HT1080 (cell line): Measurements from ENCODE around the gene LUZP1. TPM values are rescaled to one million over a fixed set of nuclear protein-coding genes. Genes with fewer than 3 reads are reported as not detected.

ENCODE experiments used
- DNase-seq: peaks from one replicate; pipeline ENCODE4 v3.0.0-alpha.2; 2015; ENCODE audit warnings: low read depth
- total RNA-seq: library from RNA; depleted of rRNA; stranded (reverse); fragments of >200 nt; shearing (Covaris generic); gene quantifications from 2 replicates; pipeline ENCODE4 v1.2.3, GENCODE V29; 2014

Gene LUZP1
- total RNA-seq, 1 experiment from 2014 or later, result 30.3 TPM

DNA sequence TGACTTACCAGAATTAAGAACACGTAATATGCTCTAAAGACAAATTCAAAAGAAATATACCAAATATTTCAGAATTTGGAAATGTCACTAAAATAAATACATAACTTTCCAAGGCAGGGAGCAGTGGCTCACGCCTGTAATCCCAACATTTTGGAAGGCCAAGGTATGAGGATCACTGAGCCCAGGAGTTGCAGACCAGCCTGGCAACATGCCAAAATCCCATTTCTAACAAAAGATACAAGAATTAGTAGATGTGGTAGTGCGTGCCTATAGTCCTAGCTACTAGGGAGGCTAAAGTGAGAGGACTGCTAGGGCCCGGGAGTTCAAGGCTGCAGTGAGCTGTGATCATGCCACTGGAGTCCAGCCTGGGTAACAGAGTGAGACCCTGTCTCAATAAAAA, 11.7 kb downstream of the LUZP1 start:
- no peak for DNase-seq

DNA sequence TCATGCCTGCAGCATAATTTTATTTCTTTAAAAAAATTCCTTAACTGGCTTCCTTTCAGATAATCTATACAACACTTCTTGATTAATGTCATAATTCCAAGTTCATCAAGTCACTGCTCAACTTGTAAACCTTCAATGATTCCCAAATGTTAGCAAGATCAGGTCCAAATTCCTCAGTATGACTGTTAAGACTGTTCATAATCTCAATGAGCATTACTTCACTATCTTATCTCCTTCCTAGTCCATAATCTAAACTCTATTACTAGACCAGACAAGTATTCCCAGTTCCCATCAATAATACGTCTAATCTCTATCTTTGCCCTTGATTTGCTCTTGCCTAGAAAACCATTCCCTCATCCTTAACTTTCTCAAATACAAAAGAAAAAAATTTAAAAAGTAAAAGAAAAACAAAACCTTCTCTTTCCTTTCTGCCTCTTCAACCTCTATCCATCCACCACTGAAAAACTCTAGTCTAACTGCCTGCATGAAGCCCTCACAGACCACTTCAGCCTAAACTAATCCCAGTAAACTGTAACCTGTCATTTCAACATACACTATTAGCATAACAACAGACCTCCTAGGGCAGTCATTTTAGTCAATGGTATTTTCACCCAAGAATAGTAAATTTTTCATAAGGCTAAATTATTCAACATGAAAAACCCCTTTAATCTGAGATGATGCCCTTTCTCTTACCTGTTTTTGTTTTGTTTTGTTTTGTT, 15.5 kb downstream of the LUZP1 start:
- DNase-seq, result no peak

DNA sequence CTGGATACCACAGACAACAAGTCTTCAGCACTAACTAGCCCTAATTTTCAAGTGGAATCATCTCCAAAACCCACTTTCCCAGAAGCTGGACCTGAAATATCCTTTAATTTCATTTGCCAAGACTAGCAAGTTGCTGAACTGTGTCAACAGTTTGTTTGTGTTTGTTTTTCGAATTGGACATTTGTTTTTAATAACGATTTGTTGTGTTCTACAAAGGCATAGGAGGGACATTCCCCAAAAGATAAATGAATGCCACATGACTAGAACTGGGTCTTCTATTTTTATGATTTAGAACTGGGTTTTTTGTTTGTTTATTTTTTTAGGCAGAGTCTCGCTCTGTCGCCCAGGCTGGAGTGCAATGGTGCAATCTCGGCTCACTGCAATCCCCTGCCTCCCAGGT, 17.9 kb downstream of the LUZP1 start:
- DNase-seq, result no peak

DNA sequence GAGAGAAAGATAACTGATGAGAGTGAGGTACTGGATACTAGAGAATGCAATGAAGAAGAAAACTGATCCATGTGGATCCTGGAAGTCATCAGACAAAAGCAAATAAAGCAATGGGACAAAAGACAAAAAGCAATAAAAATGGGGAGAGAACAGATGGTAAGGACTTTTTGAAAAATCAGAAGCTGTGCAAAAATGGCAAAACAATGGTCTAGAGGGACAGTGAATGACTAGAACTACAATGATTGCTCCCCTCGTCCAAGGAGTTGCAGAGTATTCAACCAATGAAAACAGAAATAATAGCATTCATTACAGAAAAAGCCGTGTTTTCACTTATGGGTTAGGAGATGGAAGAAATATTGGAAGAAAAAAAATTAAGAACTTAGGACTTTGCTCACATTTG, 18.5 kb downstream of the LUZP1 start:
- DNase-seq, result no peak

DNA sequence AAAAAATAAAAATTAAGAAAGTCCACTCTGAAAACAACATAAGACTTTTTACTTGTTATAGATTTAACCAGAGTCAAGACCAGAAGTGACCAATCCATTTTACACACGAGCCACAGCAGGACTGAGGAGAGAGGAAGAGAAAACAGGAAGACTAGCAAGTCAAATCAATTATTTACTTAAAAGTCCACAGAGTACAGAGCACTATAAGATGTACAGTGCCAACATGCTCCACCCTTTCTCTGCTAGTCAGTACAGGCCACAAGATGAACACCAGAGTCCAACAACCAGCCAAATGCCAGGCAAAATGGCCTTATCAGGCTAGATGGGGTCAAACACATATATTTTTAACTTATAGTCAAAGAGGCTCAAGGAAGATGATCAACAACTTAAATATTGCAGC, 19.5 kb downstream of the LUZP1 start:
- no peak for DNase-seq

DNA sequence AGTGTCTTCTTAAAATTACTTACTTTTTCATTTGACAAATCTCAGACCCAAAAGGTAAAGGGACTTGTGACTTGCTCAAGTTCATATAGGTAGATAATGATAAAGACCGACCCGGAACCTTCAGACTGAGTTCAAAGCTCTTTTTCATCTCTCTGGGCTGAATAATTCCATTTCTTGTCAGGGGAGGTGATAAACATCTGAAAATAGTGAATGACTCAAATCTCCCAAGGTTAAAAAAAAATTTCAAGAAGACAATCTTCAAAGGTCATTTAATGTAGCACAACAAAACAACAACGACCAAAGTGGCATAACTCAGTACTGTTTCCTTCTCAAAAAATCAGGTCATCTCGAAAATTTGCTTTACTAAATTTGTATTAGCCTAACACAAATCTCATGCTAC, 20.6 kb downstream of the LUZP1 start:
- no peak for DNase-seq

DNA sequence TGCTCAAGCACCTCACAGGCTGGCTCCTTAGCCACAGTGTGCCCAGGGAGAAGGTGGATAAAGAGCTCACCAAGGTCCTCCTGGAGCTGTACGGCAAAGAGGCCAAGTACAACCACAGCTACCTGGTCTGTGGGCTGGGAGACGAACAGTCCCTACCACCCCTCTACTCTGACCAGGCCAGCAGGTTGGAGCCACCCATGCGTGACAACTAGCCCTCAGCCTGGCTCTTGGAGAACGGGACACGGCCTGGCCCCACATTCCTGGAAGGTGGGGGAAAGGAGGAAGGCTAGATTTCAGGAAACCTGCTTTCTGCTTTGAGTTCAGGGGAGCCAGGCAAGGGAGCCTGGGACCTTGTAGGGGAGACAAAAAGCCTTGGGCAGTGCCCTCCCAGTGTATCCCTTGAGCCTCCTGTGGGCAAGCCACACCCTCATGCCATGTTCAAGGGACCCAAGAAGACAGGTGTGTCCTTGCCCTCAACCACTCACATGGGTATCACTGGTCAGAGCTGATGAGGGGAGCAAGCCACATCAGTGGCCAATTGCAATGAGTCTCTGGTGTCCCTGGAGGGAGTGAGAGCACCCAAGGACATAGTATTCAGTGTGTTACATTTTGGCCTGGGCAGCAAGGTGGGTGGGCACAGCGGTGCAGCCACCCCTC, 27.6 kb downstream of the LUZP1 start:
- DNase-seq, result no peak

DNA sequence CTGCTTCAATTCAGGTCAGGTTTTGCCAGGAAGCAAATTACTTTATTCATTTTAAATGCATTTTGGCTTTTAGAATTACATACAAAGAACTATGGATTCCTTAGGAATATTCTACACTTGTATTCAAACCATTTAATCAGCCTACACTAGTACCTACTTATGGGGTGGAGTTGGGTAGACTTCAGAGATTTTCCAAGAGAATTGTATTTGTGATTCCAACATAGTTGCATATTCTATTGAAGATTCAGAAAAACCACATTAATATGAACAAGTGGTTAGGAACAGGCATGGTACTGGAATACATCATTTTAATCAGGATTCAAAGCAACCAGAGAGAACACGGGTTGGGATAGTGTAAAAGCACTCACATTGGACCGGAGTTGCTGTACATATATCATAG, 33.4 kb downstream of the LUZP1 start:
- no peak for DNase-seq

DNA sequence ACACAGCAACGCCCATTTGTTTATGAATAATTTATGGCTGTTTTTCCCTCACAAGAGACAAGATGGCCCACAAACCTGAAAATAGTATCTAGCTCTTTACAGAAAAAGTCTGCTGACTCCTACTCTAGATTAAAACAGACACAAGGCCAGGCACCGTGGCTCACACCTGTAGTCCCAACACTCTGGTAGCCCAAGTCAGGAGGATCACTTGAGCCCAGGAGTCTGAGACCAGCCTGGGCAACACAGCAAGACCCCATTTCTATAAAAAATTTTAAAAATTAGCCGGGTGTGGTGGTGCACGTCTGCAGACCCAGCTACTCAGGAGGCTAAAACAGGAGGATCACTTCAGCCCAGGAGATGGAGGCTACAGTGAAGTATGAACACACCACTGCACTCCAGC, 34.6 kb downstream of the LUZP1 start:
- no peak for DNase-seq

DNA sequence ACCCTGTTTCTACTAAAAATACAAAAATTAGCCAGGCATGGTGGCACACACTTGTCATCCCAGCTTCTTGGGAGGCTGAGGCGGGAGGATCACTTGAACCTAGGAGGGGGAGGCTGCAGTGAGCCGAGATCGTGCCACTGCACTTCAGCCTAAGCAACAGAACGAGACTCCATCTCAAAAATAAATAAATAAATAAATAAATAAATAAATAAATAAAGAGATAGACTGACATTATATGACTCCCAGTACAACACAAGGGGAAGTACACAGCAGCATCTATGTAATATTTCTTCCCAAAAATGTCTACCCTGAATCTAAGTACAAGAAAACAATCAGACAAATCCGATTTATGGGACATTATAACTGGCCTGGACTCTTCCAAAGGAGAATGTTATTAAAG, 35.1 kb downstream of the LUZP1 start:
- no peak for DNase-seq

DNA sequence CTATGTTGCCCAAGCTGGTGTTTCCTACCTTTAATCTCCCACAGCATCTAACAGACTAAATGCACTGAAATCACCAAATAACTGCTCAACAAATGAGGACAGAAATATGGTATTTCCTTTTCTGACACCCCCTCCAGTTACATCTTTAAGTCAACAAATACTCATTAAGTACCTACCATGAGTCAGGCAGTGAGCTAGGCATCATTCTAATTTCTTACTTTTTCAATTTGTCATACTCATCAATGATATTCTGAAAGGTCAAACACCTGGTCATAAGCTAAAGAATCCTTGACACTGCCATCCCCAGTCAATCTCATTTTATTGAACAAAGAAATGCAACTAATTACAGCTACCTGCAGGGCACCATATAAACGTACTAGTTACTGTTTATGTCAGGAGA, 36.6 kb downstream of the LUZP1 start:
- DNase-seq, result no peak

DNA sequence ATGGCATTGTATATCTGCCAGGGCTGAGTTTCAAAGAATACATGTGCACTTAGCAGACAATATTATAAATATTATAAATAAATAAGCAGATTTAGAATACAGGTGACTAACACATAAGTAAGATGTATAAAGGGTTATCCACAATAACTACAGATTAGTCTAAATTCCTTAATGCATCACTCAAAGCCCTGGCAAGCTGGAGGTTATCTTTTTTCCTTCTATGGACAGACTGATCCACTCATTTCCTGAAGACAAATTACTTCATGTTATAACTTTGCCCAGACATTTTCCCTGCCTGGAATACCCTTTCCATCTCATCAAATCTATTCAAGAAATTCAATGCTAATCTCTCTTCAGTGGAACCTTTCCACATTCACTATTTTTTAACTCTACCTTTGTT, 38.8 kb downstream of the LUZP1 start:
- peak; percentile 24 for DNase-seq

DNA sequence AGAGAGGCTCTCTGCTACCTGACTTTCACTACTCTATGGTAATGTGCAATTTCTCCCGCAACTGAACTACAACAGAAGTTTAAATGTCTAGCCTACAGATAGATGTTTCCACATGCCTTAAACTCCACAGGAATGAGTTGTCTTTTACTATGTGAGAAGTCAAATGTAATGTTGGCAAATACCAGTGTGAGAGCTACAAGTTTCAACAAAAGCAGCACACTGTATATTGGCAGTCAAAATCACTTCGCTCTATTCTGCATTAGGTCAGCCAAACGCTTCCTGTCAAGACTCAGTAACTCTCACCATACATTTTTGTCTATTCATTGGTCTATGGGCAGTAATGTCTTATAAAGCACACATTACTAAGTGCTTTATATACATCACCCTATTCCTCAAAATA, 41.9 kb downstream of the LUZP1 start:
- DNase-seq, result no peak

DNA sequence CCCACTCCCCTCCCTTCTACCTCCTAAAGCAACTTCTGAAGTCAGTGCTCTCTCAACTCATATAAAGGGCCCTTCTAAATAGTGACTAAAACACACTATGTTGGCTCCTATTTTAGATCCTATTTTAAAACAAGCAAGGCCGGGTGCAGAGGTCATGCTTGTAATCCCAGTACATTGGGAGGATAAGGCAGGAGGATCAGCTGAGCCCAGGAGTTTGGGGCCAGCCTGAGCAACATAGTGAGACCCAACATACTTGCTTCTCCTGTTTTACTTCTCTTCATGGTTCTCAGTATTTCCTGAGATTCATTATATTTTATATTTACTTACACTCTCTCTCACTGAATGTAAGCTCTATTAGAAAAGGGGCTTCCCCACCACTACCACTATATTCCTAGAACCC, 42.5 kb downstream of the LUZP1 start:
- DNase-seq, result no peak

DNA sequence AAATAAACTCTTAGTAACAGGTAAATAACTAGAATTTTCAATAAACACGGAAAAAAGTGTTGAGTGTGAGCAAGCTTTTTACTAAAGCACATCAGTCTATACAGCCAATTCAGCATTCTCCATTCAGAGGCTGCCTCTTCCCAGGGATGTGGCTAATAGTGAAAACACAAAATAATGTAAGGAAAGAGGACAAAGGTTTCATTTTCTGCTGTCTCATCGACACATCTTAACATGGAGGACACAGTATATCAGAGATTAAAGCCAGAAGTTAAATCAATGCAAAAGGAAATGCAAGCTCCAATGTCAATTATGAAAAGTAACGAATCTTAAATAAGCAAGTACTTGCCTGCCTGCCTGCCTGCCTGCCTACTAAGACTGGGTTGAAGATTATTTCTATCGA, 43.2 kb downstream of the LUZP1 start:
- no peak for DNase-seq

DNA sequence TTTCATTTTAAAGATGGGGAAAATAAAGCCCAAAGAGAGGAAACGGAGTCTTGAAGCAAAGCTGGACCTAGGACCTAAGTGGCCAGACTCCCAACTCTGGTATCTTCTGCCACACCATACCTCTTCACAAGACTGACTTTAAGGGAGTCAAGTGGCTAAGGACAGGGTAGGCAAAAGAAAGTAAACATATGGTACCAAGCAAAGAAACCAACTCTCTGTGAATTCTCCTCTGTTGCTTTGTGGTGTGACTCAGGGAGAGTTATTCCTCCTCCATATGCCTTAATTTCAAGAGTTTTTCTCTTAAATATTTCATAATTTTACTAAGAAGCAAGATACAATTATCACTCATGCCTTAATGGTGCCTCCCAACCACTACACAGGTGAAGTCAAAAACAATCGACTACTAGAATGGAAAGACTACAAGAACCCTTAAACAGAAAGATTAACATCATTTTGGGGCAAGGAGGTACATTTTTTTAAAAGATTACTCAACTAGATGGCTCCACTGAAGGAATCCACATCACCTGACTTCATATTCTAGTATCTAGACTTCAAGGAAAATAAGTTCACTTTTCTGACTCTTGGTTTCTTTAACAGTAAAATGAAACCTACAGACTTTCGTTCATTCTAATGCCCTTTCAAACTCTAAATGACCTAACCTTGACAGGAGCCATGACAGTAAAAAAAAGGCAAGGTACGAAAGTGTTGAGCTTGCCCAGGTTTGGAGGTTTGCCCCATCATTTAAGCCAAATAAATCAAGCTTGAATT, 44.2 kb downstream of the LUZP1 start:
- no peak for DNase-seq

DNA sequence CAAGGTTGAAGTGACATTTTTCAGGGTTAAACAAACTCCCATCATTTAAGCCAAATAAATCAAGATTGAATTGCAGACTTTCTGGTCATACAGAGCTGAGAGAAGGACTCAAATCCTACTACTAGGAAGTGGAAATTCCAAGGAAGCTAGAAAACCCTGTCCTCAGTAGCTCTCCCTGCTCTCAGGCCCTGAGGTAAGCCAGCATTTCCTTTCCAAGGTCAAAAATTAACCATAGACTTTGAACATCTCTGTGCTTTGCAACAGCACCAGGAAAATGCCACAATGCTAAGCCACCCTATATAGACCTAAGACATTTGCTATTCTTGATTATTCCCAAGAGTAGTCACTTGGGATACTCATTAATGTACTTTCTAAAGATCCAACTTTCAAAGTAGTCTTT, 45.1 kb downstream of the LUZP1 start:
- DNase-seq, result no peak

DNA sequence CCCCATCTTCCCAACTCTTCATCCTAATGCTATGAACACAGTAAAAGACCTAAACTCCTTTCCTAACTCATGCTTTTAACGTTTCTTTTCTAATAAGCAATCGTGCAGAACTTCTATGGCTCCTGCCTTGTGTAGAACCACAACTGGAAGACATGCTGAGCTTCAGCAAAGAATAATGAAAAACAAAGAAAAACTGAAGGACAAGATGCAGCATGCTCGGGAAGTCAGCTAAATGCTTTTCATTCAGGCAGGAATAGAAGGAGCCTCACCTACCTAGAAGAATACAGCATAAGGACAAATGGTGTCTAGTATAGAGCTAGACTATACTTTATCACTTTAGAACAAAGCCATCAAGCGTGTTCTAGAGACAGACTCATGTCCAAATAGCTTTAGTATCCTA, 45.9 kb downstream of the LUZP1 start:
- no peak for DNase-seq

DNA sequence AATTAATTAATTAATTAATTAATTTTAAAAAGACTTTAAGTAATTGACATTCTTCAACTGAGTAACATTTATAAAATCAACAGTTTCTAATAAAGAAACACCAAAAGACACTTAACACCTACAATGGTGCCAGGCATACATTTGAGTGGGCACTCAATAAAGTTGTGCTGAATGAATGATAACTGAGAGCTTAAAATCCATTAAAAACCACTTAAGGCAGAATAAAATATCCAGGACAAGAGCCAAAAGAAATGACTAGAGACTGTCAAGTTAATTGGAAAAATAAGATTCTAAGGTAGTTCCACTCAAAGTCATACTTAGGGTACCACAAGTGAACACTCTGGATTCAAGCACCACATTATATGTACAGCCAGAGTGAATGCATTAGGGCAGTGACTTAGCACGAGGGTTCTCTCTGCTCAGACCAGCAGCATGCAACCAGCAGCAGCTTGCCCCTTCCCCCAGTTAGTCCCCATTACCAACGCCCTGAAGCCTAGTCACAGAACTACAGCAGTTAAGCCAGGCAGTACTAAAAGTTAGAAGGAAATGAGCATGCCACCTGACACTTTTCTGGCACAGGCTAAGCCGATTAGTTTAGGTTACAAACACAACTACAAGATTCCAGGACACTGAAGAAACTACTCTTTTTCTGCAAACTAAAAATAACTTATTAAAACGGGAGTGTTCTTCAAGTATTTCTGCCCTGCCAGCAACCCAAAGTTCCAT, 46.5 kb downstream of the LUZP1 start:
- no peak for DNase-seq

DNA sequence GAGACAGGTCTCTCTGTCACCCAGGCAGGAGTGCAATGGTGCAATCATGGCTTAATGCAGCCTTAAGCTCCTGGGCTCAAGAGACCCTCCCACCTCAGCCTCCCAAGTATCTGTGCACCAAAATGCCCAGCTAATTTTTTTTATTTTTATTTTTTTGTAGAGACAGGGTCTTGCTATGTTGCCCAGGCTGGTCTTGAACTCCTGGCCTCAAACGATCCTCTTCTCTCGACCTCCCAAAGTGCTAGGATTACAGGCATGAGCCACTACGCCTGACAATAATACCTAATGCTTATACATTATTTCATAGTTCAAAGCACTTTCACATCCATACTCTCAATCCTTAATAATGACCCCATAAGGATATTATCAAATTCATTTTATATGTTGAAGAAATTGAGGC, 48.3 kb downstream of the LUZP1 start:
- no peak for DNase-seq

DNA sequence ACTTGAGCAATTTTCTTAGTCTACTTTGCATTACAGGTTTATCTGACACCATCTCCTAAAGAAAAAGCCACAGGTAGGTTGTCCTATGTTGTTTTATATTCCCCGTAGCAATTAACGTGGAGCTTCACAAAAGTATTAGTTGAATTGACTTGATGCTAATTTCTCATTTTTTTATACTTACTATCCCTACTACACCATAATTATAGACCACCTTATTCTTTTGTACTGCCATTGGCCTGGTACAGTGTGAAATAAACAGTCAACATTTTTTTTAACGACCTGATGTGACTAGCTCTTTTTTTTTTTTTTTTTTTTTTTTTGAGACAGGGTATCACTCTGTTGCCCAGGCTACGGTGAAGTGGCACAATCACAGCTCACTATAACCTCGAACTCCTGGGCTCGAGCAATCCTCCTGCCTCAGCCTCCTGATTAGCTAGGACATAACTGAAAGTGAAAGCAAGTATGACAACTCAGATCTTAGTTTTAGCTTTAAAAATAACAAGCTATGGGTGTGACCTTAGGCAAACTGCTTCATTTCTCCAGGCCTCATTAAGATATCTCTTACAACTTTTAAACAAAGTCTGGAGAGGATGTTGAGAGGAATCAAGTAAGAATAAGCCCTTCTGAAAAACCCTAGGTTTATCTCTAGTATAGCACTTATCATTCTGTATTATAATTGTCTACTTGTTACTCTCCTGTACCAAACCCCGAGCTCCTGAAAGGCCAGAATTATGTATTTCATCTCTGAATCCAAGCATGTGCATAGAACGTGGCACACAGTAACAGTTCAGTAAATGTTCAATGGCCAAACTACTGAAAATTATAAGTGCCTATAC, 49.5 kb downstream of the LUZP1 start:
- peak; percentile 34 for DNase-seq
